Measurements from ENCODE around the gene OR7G3.

DNA sequence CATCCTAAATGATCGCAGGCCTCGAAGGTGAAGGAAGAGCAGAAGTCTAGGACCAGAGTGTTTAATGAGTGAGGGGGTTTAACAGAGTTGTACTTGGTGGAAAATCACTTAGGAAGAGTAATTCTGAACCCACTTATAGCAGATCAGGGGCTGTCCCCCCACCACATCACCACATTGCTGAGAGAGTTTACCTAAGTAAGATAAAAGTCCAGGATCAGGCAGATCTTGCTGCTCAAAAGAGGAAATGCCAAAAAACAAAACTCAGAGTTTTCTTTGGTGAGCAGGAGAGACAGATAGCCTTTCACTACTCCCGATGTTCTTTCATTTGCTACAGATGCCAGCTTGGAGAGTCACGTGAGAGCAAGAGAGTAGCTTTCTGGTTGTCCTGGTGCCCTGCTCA lies 28.8 kb upstream of the OR7G3 start:
- TF ChIP-seq, protein P1, sequence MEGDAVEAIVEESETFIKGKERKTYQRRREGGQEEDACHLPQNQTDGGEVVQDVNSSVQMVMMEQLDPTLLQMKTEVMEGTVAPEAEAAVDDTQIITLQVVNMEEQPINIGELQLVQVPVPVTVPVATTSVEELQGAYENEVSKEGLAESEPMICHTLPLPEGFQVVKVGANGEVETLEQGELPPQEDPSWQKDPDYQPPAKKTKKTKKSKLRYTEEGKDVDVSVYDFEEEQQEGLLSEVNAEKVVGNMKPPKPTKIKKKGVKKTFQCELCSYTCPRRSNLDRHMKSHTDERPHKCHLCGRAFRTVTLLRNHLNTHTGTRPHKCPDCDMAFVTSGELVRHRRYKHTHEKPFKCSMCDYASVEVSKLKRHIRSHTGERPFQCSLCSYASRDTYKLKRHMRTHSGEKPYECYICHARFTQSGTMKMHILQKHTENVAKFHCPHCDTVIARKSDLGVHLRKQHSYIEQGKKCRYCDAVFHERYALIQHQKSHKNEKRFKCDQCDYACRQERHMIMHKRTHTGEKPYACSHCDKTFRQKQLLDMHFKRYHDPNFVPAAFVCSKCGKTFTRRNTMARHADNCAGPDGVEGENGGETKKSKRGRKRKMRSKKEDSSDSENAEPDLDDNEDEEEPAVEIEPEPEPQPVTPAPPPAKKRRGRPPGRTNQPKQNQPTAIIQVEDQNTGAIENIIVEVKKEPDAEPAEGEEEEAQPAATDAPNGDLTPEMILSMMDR (IDR thresholded peaks at IDR 0.05): no peak
- TF ChIP-seq, protein P2, sequence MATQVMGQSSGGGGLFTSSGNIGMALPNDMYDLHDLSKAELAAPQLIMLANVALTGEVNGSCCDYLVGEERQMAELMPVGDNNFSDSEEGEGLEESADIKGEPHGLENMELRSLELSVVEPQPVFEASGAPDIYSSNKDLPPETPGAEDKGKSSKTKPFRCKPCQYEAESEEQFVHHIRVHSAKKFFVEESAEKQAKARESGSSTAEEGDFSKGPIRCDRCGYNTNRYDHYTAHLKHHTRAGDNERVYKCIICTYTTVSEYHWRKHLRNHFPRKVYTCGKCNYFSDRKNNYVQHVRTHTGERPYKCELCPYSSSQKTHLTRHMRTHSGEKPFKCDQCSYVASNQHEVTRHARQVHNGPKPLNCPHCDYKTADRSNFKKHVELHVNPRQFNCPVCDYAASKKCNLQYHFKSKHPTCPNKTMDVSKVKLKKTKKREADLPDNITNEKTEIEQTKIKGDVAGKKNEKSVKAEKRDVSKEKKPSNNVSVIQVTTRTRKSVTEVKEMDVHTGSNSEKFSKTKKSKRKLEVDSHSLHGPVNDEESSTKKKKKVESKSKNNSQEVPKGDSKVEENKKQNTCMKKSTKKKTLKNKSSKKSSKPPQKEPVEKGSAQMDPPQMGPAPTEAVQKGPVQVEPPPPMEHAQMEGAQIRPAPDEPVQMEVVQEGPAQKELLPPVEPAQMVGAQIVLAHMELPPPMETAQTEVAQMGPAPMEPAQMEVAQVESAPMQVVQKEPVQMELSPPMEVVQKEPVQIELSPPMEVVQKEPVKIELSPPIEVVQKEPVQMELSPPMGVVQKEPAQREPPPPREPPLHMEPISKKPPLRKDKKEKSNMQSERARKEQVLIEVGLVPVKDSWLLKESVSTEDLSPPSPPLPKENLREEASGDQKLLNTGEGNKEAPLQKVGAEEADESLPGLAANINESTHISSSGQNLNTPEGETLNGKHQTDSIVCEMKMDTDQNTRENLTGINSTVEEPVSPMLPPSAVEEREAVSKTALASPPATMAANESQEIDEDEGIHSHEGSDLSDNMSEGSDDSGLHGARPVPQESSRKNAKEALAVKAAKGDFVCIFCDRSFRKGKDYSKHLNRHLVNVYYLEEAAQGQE (IDR thresholded peaks at IDR 0.05; ENCODE audit: insufficient read depth in 1 of 2, low read depth in 2 of 2, low read length in 1 of 2): no peak
- TF ChIP-seq TCF7L2 (IDR thresholded peaks at IDR 0.05; ENCODE audit: low read depth, low read length): no peak
